Adipocyte (in vitro differentiated cells): ENCODE data around the gene TYW1.
A peak's percentile ranks its signal among the peaks of the same experiment; 100 is the strongest.
"Not testable (repeated sequence)": the region's sequence is repeated elsewhere in the genome, so short reads cannot be mapped to it uniquely, and the experiment has no call there.

ENCODE experiments used
- DNase-seq: peaks from one replicate; pipeline ENCODE4 v3.0.0-alpha.2; 2015; ENCODE audit warnings: low read depth
- H3K27me3 ChIP-seq: replicated peaks from 2 replicates; pipeline ENCODE4 v1.7.0; 2013; ENCODE audit warnings: mild to moderate bottlenecking, low read length, moderate library complexity; ENCODE audit not compliant: control insufficient read depth, insufficient read depth
- H3K36me3 ChIP-seq: 2 replicates; pipeline ENCODE4 v1.7.0; 2013; ENCODE audit warnings: low read length, mild to moderate bottlenecking, moderate library complexity; ENCODE audit not compliant: control insufficient read depth, insufficient read depth, severe bottlenecking
- H3K4me1 ChIP-seq: 2 replicates; pipeline ENCODE4 v1.7.0; 2013; ENCODE audit warnings: mild to moderate bottlenecking, low read length, moderate library complexity; ENCODE audit not compliant: control insufficient read depth, insufficient read depth
- H3K4me3 ChIP-seq: 2 replicates; pipeline ENCODE4 v1.7.0; 2013; ENCODE audit warnings: mild to moderate bottlenecking, low read length, moderate library complexity
- H3K9ac ChIP-seq: 2 replicates; pipeline ENCODE4 v1.7.0; 2013; ENCODE audit warnings: mild to moderate bottlenecking, low read length, moderate library complexity
- H3K9me3 ChIP-seq: 2 replicates; pipeline ENCODE4 v1.7.0; 2013; ENCODE audit warnings: mild to moderate bottlenecking, low read length, moderate library complexity; ENCODE audit not compliant: control insufficient read depth

TYW1 gene

GRCh38 chr7:66996444-66997191, at the start of gene TYW1:
Gene TYW1, plus strand, starts transcription at chr7:66996833. Its CDS starts 146 bp downstream, at chr7:66996979.
- H3K4me3 ChIP-seq: peak within 1 kb of the TSS; percentile 93
- not testable (repeated sequence) for H3K4me1 ChIP-seq, H3K27me3 ChIP-seq, H3K9me3 ChIP-seq
- peak within 1 kb of the TSS; percentile 91 for H3K9ac ChIP-seq
- peak; percentile 99 for DNase-seq
- H3K36me3 ChIP-seq: peaks cover 19% of the 10 kb centered on the region

DNA sequence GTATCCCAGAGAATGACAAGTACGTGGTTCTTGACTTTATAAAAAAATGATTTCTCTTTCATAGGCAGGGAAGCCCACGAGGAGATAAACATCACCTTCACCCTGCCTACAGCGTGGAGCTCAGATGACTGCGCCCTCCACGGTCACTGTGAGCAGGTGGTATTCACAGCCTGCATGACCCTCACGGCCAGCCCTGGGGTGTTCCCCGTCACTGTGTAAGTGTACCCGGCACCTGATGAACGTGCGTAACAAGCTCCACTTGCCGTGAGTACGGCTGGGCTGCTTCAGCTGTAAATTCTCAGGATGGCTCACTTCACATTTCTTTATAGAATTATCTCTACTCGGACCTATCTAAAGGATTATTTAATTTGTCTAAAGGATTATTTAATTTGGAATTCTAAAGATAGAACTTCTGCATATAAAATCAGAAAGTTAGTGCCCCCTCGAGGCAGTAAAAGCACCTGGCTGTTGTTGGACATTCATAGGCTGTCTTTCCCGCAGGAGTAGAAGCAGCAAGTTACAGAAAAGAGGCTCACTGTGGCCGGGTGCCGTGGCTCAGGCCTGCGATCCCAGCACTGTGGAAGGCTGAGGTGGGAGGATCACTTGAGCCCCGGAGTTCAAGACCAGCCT, 48.0 kb upstream of the TYW1 start:
- H3K36me3 ChIP-seq: peaks cover 80% of the 10 kb centered on the region
- no peak overlapping the region for H3K4me3 ChIP-seq
- no peak for DNase-seq

GRCh38 chr7:66950311-66950710, 46.3 kb upstream of the TYW1 start:
- H3K9me3 ChIP-seq: no peaks in the 10 kb centered on the region
- H3K27me3 ChIP-seq: no peaks in the 10 kb centered on the region
- no peak overlapping the region for H3K4me3 ChIP-seq
- no peak overlapping the region for H3K9ac ChIP-seq
- H3K4me1 ChIP-seq: peaks cover 8% of the 10 kb centered on the region
- no peak for DNase-seq
- peaks cover 76% of the 10 kb centered on the region for H3K36me3 ChIP-seq

More for the DNA sequence above, 48.0 kb upstream of the TYW1 start:
- Histone ChIP-seq H3K27me3 (no peaks in the 10 kb centered on the region), H3K9ac (no peak overlapping the region), H3K9me3 (no peaks in the 10 kb centered on the region), H3K4me1 (peaks cover 8% of the 10 kb centered on the region)

DNA sequence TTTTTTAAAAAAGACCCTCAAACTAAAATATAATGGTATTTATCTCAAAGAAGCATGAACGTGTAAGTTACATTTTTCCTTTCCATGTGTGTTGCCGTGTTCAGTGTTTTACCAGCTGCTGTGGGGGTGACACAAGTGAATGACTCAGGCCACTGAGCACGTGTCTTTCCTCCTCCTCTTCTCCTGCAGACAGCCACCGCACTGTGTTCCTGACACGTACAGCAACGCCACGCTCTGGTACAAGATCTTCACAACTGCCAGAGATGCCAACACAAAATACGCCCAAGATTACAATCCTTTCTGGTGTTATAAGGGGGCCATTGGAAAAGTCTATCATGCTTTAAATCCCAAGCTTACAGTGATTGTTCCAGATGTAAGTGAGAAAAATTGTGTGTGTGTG, 45.9 kb upstream of the TYW1 start:
- H3K36me3 ChIP-seq: peaks cover 78% of the 10 kb centered on the region
- H3K4me3 ChIP-seq: no peak overlapping the region
- DNase-seq: no peak
- peaks cover 8% of the 10 kb centered on the region for H3K4me1 ChIP-seq
- H3K9me3 ChIP-seq: no peaks in the 10 kb centered on the region
- no peaks in the 10 kb centered on the region for H3K27me3 ChIP-seq
- H3K9ac ChIP-seq: no peak overlapping the region

GRCh38 chr7:66952343-66953043, 44.1 kb upstream of the TYW1 start:
- no peaks in the 10 kb centered on the region for H3K27me3 ChIP-seq
- H3K36me3 ChIP-seq: peaks cover 88% of the 10 kb centered on the region
- DNase-seq: peak; percentile 20
- H3K9ac ChIP-seq: no peak overlapping the region
- no peak overlapping the region for H3K4me3 ChIP-seq
- no peaks in the 10 kb centered on the region for H3K9me3 ChIP-seq
- H3K4me1 ChIP-seq: peaks cover 11% of the 10 kb centered on the region

- Histone ChIP-seq H3K9ac (no peak overlapping the region), H3K9me3 (no peaks in the 10 kb centered on the region), H3K4me1 (peaks cover 12% of the 10 kb centered on the region), H3K27me3 (no peaks in the 10 kb centered on the region), H3K36me3 (peaks cover 88% of the 10 kb centered on the region), H3K4me3 (no peak overlapping the region)
- DNase-seq: no peak
Measured at GRCh38 chr7:66953044-66953427, 43.6 kb upstream of the TYW1 start.

GRCh38 chr7:66957595-66958290, 38.9 kb upstream of the TYW1 start:
- no peak overlapping the region for H3K4me3 ChIP-seq
- peaks cover 6% of the 10 kb centered on the region for H3K4me1 ChIP-seq
- no peaks in the 10 kb centered on the region for H3K9me3 ChIP-seq
- no peaks in the 10 kb centered on the region for H3K27me3 ChIP-seq
- H3K36me3 ChIP-seq: peaks cover 69% of the 10 kb centered on the region
- H3K9ac ChIP-seq: no peak overlapping the region
- DNase-seq: no peak

DNA sequence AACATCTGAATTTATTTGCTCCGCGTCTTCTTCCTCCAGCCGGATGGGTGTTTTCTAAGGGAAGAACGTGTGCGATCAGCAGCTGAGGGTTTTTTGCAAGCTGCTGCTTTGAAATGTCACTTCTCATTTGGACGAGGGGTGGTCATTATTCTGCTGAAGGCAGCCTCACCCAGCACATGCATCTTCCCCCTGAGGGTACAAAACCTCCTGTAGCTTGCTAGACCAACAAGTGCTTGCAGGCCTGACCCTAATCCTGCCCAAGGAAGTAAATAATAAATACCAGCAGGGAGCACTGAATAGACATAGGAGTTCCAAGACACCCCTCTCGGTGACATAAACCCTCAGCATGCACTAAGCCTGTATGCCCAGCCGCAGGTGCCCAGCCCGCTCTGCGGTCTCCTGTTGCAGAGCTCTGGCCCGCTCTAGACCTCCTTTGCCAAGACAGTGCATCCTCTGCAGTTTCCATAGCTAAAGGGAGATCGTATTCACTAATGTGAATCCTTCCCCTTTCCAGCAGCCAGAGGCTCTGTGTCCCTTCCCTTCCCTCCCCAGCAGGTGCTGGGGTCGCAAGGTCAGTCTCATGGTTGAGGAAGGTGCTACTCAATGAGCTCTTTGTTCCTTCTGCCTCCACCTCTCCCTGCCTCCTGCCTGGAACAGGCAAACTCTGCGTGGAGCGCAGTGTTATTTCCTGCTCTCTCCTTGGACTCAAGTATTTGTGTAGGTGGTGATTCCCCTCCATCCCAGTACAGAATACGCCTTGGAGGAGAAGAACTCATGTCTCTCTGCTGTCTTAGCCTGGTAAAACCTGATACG, 37.9 kb upstream of the TYW1 start:
- Histone ChIP-seq H3K9ac (no peak overlapping the region), H3K4me1 (peaks cover 4% of the 10 kb centered on the region), H3K27me3 (no peaks in the 10 kb centered on the region), H3K9me3 (no peaks in the 10 kb centered on the region), H3K4me3 (no peak overlapping the region), H3K36me3 (peaks cover 61% of the 10 kb centered on the region)
- DNase-seq: no peak

GRCh38 chr7:66960192-66960591, 36.4 kb upstream of the TYW1 start:
- H3K9ac ChIP-seq: no peak overlapping the region
- no peaks in the 10 kb centered on the region for H3K27me3 ChIP-seq
- peaks cover 50% of the 10 kb centered on the region for H3K36me3 ChIP-seq
- H3K4me1 ChIP-seq: peaks cover 10% of the 10 kb centered on the region
- H3K4me3 ChIP-seq: no peak overlapping the region
- DNase-seq: no peak
- H3K9me3 ChIP-seq: no peaks in the 10 kb centered on the region

- Histone ChIP-seq H3K27me3 (no peaks in the 10 kb centered on the region), H3K4me1 (peaks cover 10% of the 10 kb centered on the region), H3K9me3 (no peaks in the 10 kb centered on the region), H3K9ac (no peak overlapping the region), H3K4me3 (no peak overlapping the region), H3K36me3 (peaks cover 41% of the 10 kb centered on the region)
- DNase-seq: no peak
Measured at GRCh38 chr7:66961096-66961495, 35.5 kb upstream of the TYW1 start.
